GM23248 (cell line): Measurements from ENCODE around the gene ATP5F1E.

ENCODE experiments used
- EZH2 ChIP-seq: fragments of 200-600 bp; sonication (generic); IDR thresholded peaks from 2 replicates; pipeline ENCODE4 v1.6.1; 2018; ENCODE audit warnings: antibody characterized with exemption, mild to moderate bottlenecking; ENCODE audit not compliant: insufficient read depth, poor library complexity, severe bottlenecking
- EZH2phosphoT487 ChIP-seq: fragments of 200-600 bp; sonication (generic); IDR thresholded peaks from 2 replicates; pipeline ENCODE4 v1.6.1; 2018; ENCODE audit warnings: antibody characterized with exemption, moderate library complexity, mild to moderate bottlenecking, low read depth; ENCODE audit not compliant: insufficient read depth

- TF ChIP-seq EZH2phosphoT487 (no peak), EZH2 (no peak)
Observed at GRCh38 chr20:58988565-58988882, 43.6 kb downstream of the ATP5F1E start.
